MM.1S (cell line): ENCODE measurements around the gene ARHGEF6.

Source experiments
- DNase-seq: peaks from one replicate; pipeline ENCODE4 v3.0.0-alpha.2; 2015
- H2AFZ ChIP-seq: fragments of 300-600 bp; sonication (generic); 2 replicates; pipeline ENCODE4 v1.6.0; 2016; ENCODE audit warnings: antibody characterized with exemption, low read length
- H3F3A ChIP-seq: fragments of 300-600 bp; sonication (generic); 2 replicates; pipeline ENCODE4 v1.6.1; 2016; ENCODE audit warnings: mild to moderate bottlenecking, antibody characterized with exemption, low read length, moderate library complexity, mixed read lengths; ENCODE audit not compliant: insufficient read depth
- H3K27ac ChIP-seq: fragments of 300-600 bp; sonication (generic); 2 replicates; pipeline ENCODE4 v1.5.1; 2016; ENCODE audit warnings: mild to moderate bottlenecking, low read length
- H3K27me3 ChIP-seq: fragments of 300-600 bp; sonication (generic); replicated peaks from 2 replicates; pipeline ENCODE4 v1.6.0; 2016; ENCODE audit warnings: low read length; ENCODE audit not compliant: insufficient read depth
- H3K36me3 ChIP-seq: fragments of 300-600 bp; sonication (generic); replicated peaks from 2 replicates; pipeline ENCODE4 v1.6.1; 2016; ENCODE audit warnings: mild to moderate bottlenecking, low read length, mixed read lengths; ENCODE audit not compliant: insufficient read depth
- H3K4me1 ChIP-seq: fragments of 300-600 bp; sonication (generic); 2 replicates; pipeline ENCODE4 v1.6.1; 2016; ENCODE audit warnings: low read length, mixed read lengths
- H3K4me2 ChIP-seq: fragments of 300-600 bp; sonication (generic); 2 replicates; pipeline ENCODE4 v1.6.0; 2016; ENCODE audit warnings: low read depth, low read length
- H3K4me3 ChIP-seq: fragments of 300-600 bp; sonication (generic); 2 replicates; pipeline ENCODE4 v1.5.1; 2016; ENCODE audit warnings: low read length, mixed read lengths
- H3K79me2 ChIP-seq: fragments of 300-600 bp; sonication (generic); 2 replicates; pipeline ENCODE4 v1.6.1; 2016; ENCODE audit warnings: mixed run types, low read length, mixed read lengths
- H3K9ac ChIP-seq: fragments of 300-600 bp; sonication (generic); 2 replicates; pipeline ENCODE4 v1.6.1; 2016; ENCODE audit warnings: low read length, mixed read lengths
- H3K9me2 ChIP-seq: fragments of 300-600 bp; sonication (generic); replicated peaks from 2 replicates; pipeline ENCODE4 v1.6.1; 2016; ENCODE audit warnings: mild to moderate bottlenecking, low read length, mixed read lengths; ENCODE audit not compliant: insufficient read depth
- H3K9me3 ChIP-seq: fragments of 300-600 bp; sonication (generic); replicated peaks from 2 replicates; pipeline ENCODE4 v1.6.1; 2016; ENCODE audit warnings: mild to moderate bottlenecking, low read length, mixed read lengths; ENCODE audit not compliant: insufficient read depth
- H4K20me1 ChIP-seq: fragments of 300-600 bp; sonication (generic); 2 replicates; pipeline ENCODE4 v1.6.1; 2016; ENCODE audit warnings: mild to moderate bottlenecking, low read length, moderate library complexity, mixed read lengths; ENCODE audit not compliant: insufficient read depth
- CTCF ChIP-seq: fragments of 300-600 bp; sonication (generic); IDR thresholded peaks from 2 replicates; pipeline ENCODE4 v1.5.1; 2016; ENCODE audit warnings: antibody characterized with exemption, low read length, mixed read lengths
- EZH2 ChIP-seq: fragments of 300-600 bp; sonication (generic); optimal IDR thresholded peaks from 2 replicates; pipeline ENCODE3; 2017; ENCODE audit warnings: low read depth, mild to moderate bottlenecking, antibody characterized with exemption, low read length, mixed read lengths
- EZH2phosphoT487 ChIP-seq: fragments of 300-600 bp; sonication (generic); IDR thresholded peaks from 2 replicates; pipeline ENCODE4 v1.6.1; 2018; ENCODE audit warnings: antibody characterized with exemption, low read length

Gene ARHGEF6

DNA sequence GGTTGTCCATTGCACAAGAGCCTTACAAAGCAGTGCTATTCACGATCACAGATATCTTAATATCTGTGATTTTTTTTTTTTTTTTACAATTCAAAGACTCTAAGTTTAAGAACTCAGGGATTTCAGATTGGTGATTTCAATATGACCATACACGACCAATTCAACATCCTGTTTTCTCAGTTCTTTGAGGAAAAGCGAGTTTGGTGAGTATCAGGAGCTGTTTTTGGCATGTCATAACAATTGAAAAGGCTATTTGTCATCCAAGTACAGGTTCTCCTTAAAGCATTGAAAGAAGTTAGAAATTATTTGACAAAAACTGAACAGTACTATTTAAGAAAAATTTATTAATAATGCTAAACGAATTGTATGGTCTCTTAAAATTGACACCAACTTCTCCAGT, 9.1 kb upstream of the ARHGEF6 start:
- no peaks in the 10 kb centered on the region for H3K36me3 ChIP-seq
- no peaks in the 10 kb centered on the region for H3K79me2 ChIP-seq
- no peak for TF ChIP-seq CTCF
- no peaks in the 10 kb centered on the region for H3F3A ChIP-seq
- H3K4me1 ChIP-seq: no peaks in the 10 kb centered on the region
- H3K4me3 ChIP-seq: no peak overlapping the region
- H3K4me2 ChIP-seq: no peak overlapping the region
- H3K9me2 ChIP-seq: no peaks in the 10 kb centered on the region
- no peaks in the 10 kb centered on the region for H4K20me1 ChIP-seq
- no peak overlapping the region for H3K27ac ChIP-seq
- no peaks in the 10 kb centered on the region for H3K27me3 ChIP-seq
- no peak overlapping the region for H3K9ac ChIP-seq
- no peaks in the 10 kb centered on the region for H3K9me3 ChIP-seq
- H2AFZ ChIP-seq: no peak overlapping the region
- DNase-seq: no peak

- Histone ChIP-seq H3K4me3 (no peak overlapping the region), H3K27ac (no peak overlapping the region), H3K9me2 (no peaks in the 10 kb centered on the region), H4K20me1 (no peaks in the 10 kb centered on the region), H3K79me2 (no peaks in the 10 kb centered on the region), H3K36me3 (no peaks in the 10 kb centered on the region), H3K27me3 (no peaks in the 10 kb centered on the region), H3K4me2 (no peak overlapping the region), H3K9me3 (no peaks in the 10 kb centered on the region), H3F3A (no peaks in the 10 kb centered on the region), H3K9ac (no peak overlapping the region), H3K4me1 (0 out of 2 replicates have a peak, but pooled peaks cover 2% of the 10 kb centered on the region), H2AFZ (no peak overlapping the region)
- no peak for TF ChIP-seq EZH2phosphoT487
- no peak for TF ChIP-seq EZH2
- no peak for TF ChIP-seq CTCF
- no peak for DNase-seq
Measured at GRCh38 chrX:136784231-136784630, 3.5 kb upstream of the ARHGEF6 start.

DNA sequence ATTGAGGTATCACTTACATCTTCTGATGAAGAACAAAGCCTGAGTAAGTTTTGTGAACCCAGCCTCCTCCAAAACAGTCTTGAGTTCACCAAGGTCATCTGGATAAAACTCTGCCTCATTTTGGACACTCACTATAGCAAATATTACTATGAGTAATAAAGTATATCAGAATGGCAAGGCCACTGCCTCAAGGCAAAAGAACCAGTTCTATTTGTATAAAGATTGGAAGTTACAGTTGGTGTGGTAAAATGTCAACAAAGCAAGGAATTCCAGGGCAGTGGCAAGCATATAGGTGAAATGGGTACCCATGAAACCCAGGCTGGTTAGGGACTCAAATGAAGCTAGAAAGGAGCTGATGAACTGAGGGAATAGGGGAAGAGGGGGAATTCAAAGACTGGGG, 2.4 kb upstream of the ARHGEF6 start:
- Histone ChIP-seq H3F3A (no peaks in the 10 kb centered on the region), H3K4me2 (no peak overlapping the region), H3K9me2 (no peaks in the 10 kb centered on the region), H3K4me1 (0 out of 2 replicates have a peak, but pooled peaks cover 6% of the 10 kb centered on the region), H3K79me2 (no peaks in the 10 kb centered on the region), H3K27ac (no peak overlapping the region), H3K9me3 (no peaks in the 10 kb centered on the region), H3K27me3 (no peaks in the 10 kb centered on the region), H4K20me1 (no peaks in the 10 kb centered on the region), H3K9ac (no peak overlapping the region), H2AFZ (no peak overlapping the region), H3K36me3 (no peaks in the 10 kb centered on the region), H3K4me3 (no peak overlapping the region)
- DNase-seq: no peak
- TF ChIP-seq EZH2phosphoT487 (no peak), CTCF (no peak), EZH2 (no peak)
